ENCODE results near the gene PTPRN2.

DNA sequence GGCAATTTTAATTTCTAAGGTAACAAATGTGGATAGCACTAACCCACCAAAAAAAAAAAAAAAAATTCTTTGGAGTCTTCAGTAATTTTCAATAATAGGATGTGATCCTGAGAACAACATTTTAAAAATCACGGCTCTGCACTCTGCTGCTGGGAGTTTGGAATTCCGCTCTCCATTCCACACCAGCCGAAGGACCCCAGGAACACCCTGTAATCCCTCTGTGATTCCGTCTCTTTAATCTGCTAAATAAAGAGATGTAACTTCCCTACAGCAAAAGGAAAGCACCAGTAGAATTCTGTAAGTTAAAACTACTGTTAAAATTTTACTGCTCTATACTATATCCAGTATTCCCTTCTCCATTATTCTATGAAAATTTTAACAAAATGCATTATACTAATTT is 284.5 kb downstream of the PTPRN2 start:
- TF ChIP-seq, protein P1, sequence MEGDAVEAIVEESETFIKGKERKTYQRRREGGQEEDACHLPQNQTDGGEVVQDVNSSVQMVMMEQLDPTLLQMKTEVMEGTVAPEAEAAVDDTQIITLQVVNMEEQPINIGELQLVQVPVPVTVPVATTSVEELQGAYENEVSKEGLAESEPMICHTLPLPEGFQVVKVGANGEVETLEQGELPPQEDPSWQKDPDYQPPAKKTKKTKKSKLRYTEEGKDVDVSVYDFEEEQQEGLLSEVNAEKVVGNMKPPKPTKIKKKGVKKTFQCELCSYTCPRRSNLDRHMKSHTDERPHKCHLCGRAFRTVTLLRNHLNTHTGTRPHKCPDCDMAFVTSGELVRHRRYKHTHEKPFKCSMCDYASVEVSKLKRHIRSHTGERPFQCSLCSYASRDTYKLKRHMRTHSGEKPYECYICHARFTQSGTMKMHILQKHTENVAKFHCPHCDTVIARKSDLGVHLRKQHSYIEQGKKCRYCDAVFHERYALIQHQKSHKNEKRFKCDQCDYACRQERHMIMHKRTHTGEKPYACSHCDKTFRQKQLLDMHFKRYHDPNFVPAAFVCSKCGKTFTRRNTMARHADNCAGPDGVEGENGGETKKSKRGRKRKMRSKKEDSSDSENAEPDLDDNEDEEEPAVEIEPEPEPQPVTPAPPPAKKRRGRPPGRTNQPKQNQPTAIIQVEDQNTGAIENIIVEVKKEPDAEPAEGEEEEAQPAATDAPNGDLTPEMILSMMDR (conservative IDR thresholded peaks at IDR 0.05) = no peak
- no peak for TF ChIP-seq EZH2 (IDR thresholded peaks at IDR 0.05; ENCODE audit: low read depth)

All from PC-9 (cell line).